SK-N-SH treated with all-trans-retinoic acid at 6 μM for 48 hours (cell line): ENCODE results near the gene MAGEB3.

Experiments used
- PATZ1 ChIP-seq: fragments of 250-450 bp; sonication (Bioruptor Pico); IDR thresholded peaks from 2 replicates; pipeline ENCODE4 v1.8.0; 2020; ENCODE audit warnings: mild to moderate bottlenecking, moderate library complexity, borderline replicate concordance
- ZNF565 ChIP-seq: fragments of 450-650 bp; formaldehyde crosslinking; conservative IDR thresholded peaks from 2 replicates; pipeline ENCODE4 v1.5.0; 2020; ENCODE audit warnings: low read depth, mild to moderate bottlenecking, moderate library complexity

GRCh38 chrX:30219372-30219771 lies 11.1 kb upstream of the MAGEB3 start:
- TF ChIP-seq ZNF565 (no peak), PATZ1 (CRISPR knock-in tag) (no peak)
